Left ventricle myocardium inferior (tissue), 1 donor: ENCODE data around the gene ABCF1. TPM values are rescaled to one million over a fixed set of nuclear protein-coding genes. Genes with fewer than 3 reads are reported as not detected.
"Not testable (repeated sequence)": the region's sequence is repeated elsewhere in the genome, so short reads cannot be mapped to it uniquely, and the experiment has no call there.

Source experiments
- DNase-seq: peaks from one replicate; pipeline ENCODE4 v3.0.0-alpha.2; 2020
- H3K27ac ChIP-seq: fragments of 200-600 bp; replicated peaks from 2 replicates; pipeline ENCODE4 v1.8.0; 2021
- H3K27me3 ChIP-seq: fragments of 200-600 bp; 2 replicates; pipeline ENCODE4 v1.8.0; 2021; ENCODE audit warnings: low read depth
- H3K36me3 ChIP-seq: fragments of 200-600 bp; 2 replicates; pipeline ENCODE4 v1.8.0; 2021
- H3K4me1 ChIP-seq: fragments of 200-600 bp; 2 replicates; pipeline ENCODE4 v1.8.0; 2021
- H3K4me3 ChIP-seq: fragments of 200-600 bp; 2 replicates; pipeline ENCODE4 v1.8.0; 2021; ENCODE audit warnings: mild to moderate bottlenecking, moderate library complexity
- H3K9me3 ChIP-seq: fragments of 200-600 bp; replicated peaks from 2 replicates; pipeline ENCODE4 v1.8.0; 2021
- intact Hi-C: fragments of 100-400 bp; cut with micrococcal nuclease; formaldehyde crosslinking; loops from one replicate; pipeline ENCODE4 v1.11.0; 2022
- total RNA-seq: library from RNA; stranded (reverse); fragmentation: NEBNext Ultra II Directional; extraction: Animal tissue kit (Norgen Biotek cat#: 25700); gene quantifications from one replicate; pipeline ENCODE4 v1.2.1, GENCODE V29; 2021
- TF ChIP-seq, protein P1 (sequence below): fragments of 200-600 bp; IDR thresholded peaks from 2 replicates; pipeline ENCODE4 v1.8.0; 2021; ENCODE audit warnings: antibody characterized with exemption, mild to moderate bottlenecking, borderline replicate concordance
- donor health status: DM: no; HTN: yes; CAD: no; lungs with severe emphysema.

The ABCF1 gene
- total RNA-seq, 1 donor from 2014 or later = 38.8 TPM

DNA sequence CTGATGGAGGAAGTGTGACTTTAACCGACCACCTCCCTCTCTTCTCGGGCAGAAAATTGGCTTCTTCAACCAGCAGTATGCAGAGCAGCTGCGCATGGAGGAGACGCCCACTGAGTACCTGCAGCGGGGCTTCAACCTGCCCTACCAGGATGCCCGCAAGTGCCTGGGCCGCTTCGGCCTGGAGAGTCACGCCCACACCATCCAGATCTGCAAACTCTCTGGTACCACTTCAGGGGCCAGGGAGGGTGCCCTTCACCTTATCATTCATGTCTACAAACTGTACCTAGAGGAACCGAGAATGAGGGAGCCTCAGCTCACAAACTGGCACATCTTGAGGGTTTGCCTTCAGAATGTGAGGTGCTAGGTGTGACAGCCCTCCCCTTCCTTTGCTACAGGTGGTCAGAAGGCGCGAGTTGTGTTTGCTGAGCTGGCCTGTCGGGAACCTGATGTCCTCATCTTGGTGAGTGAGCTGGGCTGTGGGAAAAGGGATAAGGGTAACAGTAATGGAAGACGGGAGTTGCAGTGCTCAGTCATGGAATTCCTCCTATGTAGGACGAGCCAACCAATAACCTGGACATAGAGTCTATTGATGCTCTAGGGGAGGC, 18.6 kb downstream of the ABCF1 start:
- intact Hi-C loops = no loop called here
- H3K9me3 ChIP-seq = no peaks in the 10 kb centered on the region
- H3K27me3 ChIP-seq = no peaks in the 10 kb centered on the region
- H3K4me3 ChIP-seq = no peak overlapping the region
- no peak for DNase-seq
- TF ChIP-seq, protein P1, sequence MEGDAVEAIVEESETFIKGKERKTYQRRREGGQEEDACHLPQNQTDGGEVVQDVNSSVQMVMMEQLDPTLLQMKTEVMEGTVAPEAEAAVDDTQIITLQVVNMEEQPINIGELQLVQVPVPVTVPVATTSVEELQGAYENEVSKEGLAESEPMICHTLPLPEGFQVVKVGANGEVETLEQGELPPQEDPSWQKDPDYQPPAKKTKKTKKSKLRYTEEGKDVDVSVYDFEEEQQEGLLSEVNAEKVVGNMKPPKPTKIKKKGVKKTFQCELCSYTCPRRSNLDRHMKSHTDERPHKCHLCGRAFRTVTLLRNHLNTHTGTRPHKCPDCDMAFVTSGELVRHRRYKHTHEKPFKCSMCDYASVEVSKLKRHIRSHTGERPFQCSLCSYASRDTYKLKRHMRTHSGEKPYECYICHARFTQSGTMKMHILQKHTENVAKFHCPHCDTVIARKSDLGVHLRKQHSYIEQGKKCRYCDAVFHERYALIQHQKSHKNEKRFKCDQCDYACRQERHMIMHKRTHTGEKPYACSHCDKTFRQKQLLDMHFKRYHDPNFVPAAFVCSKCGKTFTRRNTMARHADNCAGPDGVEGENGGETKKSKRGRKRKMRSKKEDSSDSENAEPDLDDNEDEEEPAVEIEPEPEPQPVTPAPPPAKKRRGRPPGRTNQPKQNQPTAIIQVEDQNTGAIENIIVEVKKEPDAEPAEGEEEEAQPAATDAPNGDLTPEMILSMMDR = no peak
- no peaks in the 10 kb centered on the region for H3K4me1 ChIP-seq
- peaks cover 98% of the 10 kb centered on the region for H3K36me3 ChIP-seq
- no peak overlapping the region for H3K27ac ChIP-seq

DNA sequence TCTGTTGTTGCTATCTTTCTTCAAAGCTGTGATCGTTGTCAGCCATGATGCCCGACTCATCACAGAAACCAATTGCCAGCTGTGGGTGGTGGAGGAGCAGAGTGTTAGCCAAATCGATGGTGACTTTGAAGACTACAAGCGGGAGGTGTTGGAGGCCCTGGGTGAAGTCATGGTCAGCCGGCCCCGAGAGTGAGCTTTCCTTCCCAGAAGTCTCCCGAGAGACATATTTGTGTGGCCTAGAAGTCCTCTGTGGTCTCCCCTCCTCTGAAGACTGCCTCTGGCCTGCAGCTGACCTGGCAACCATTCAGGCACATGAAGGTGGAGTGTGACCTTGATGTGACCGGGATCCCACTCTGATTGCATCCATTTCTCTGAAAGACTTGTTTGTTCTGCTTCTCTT, 19.3 kb downstream of the ABCF1 start:
- Histone ChIP-seq H3K9me3 (no peaks in the 10 kb centered on the region), H3K36me3 (peaks cover 96% of the 10 kb centered on the region), H3K4me1 (no peaks in the 10 kb centered on the region), H3K27me3 (no peaks in the 10 kb centered on the region), H3K27ac (peak overlapping the region; percentile 19), H3K4me3 (no peak overlapping the region)
- DNase-seq = no peak
- intact Hi-C loops = no loop called here
- TF ChIP-seq, protein P1 = no peak

DNA sequence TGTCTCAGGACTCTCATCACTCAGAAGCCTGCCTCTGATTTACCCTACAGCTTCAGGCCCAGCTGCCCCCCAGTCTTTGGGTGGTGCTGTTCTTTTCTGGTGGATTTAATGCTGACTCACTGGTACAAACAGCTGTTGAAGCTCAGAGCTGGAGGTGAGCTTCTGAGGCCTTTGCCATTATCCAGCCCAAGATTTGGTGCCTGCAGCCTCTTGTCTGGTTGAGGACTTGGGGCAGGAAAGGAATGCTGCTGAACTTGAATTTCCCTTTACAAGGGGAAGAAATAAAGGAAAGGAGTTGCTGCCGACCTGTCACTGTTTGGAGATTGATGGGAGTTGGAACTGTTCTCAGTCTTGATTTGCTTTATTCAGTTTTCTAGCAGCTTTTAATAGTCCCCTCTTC, 19.8 kb downstream of the ABCF1 start:
- intact Hi-C loops = no loop called here
- Histone ChIP-seq H3K9me3 (no peaks in the 10 kb centered on the region), H3K27me3 (no peaks in the 10 kb centered on the region), H3K4me3 (no peak overlapping the region), H3K36me3 (peaks cover 91% of the 10 kb centered on the region), H3K27ac (peak overlapping the region; percentile 19), H3K4me1 (no peaks in the 10 kb centered on the region)
- TF ChIP-seq, protein P1 = no peak
- no peak for DNase-seq

DNA sequence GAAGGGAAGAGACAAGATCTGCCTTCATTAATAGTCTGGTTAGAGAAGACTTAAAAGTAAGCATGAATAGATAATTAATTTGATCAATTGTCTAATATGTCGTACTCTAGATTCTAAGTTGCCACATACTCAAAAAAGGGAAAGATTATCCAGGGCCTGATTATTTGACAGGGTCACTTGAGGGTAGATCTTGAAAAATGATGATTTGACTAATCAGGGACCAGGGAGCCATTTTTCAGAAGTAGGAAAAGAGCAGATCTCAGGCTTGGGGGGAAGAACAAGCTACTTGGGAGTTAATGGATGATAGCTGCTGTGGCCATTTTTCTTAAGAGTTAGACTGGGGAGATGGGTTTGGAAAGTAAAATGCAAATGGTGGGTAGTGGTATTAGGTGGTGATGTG, 21.0 kb downstream of the ABCF1 start:
- TF ChIP-seq, protein P1 = no peak

GRCh38 chr6:30597315-30598144, 26.3 kb downstream of the ABCF1 start:
- H3K4me3 ChIP-seq, intact Hi-C loops, H3K9me3 ChIP-seq, H3K27ac ChIP-seq, H3K27me3 ChIP-seq: not testable (repeated sequence)
- TF ChIP-seq, protein P1 = peak; percentile 82
- peak; percentile 53 for DNase-seq
- Histone ChIP-seq H3K4me1 (peaks cover 10% of the 10 kb centered on the region), H3K36me3 (peaks cover 48% of the 10 kb centered on the region)

More for the DNA sequence above, 21.0 kb downstream of the ABCF1 start:
- DNase-seq = no peak
- H3K36me3 ChIP-seq = peaks cover 78% of the 10 kb centered on the region
- H3K27me3 ChIP-seq = no peaks in the 10 kb centered on the region
- H3K4me3 ChIP-seq = no peak overlapping the region
- H3K27ac ChIP-seq = no peak overlapping the region
- intact Hi-C loops = no loop called here
- no peaks in the 10 kb centered on the region for H3K9me3 ChIP-seq
- H3K4me1 ChIP-seq = no peaks in the 10 kb centered on the region
